Activated CD8-positive, alpha-beta T cell treated with anti-CD3 and anti-CD28 coated beads, Interleukin-2, amount 10 ng/mL, durations not matched to agents 7 days and 5 days (primary cell): ENCODE measurements around the gene BRIP1. TPM values are rescaled to one million over a fixed set of nuclear protein-coding genes. Genes with fewer than 3 reads are reported as not detected.

Source experiments
- ATAC-seq: fragments of 150-1000 bp; cut with Tn5 transposase; one replicate; pipeline ENCODE4 v1.10.0; 2021; ENCODE audit warnings: moderate library complexity
- CTCF ChIA-PET: fragments of 350-600 bp; sonication (Branson Sonifier 250); formaldehyde crosslinking; loops from one replicate; lab custom pipeline; 2021; ENCODE audit warnings: antibody characterized with exemption; lab: Charles Lee
- POLR2A ChIA-PET: fragments of 350-600 bp; sonication (Branson Sonifier 250); formaldehyde crosslinking; loops from one replicate; lab custom pipeline; 2021; ENCODE audit warnings: antibody characterized with exemption; lab: Charles Lee
- DNase-seq: peaks from one replicate; pipeline ENCODE4 v3.0.0-alpha.2; 2020
- H3K27ac Mint-ChIP-seq: one replicate; pipeline ENCODE4 v1.8.0; 2021; ENCODE audit warnings: mild to moderate bottlenecking, mixed read lengths
- H3K27me3 Mint-ChIP-seq: one replicate; pipeline ENCODE4 v1.8.0; 2021; ENCODE audit warnings: low read depth, mixed read lengths
- H3K36me3 Mint-ChIP-seq: one replicate; pipeline ENCODE4 v1.8.0; 2021; ENCODE audit warnings: low read depth, mixed read lengths
- H3K4me1 Mint-ChIP-seq: one replicate; pipeline ENCODE4 v1.8.0; 2021; ENCODE audit warnings: low read depth, mixed read lengths
- H3K4me3 Mint-ChIP-seq: one replicate; pipeline ENCODE4 v1.8.0; 2021; ENCODE audit warnings: mild to moderate bottlenecking, mixed read lengths
- H3K9me3 Mint-ChIP-seq: one replicate; pipeline ENCODE4 v1.8.0; 2022; ENCODE audit warnings: mixed read lengths; ENCODE audit not compliant: insufficient read depth
- total RNA-seq, 2 experiments: library from RNA; stranded (reverse); gene quantifications; one replicate each; pipeline ENCODE4 v1.2.3, GENCODE V29; 2021

The BRIP1 gene
- total RNA-seq, 2 experiments from 2014 or later: 24.3 to 25.9 TPM

GRCh38 chr17:61880589-61881102 lies 17.3 kb upstream of the BRIP1 start:
- no peak overlapping the region for H3K27ac Mint-ChIP-seq
- no peak for ATAC-seq
- H3K4me1 Mint-ChIP-seq: no peaks in the 10 kb centered on the region
- DNase-seq: no peak
- POLR2A ChIA-PET: no interaction called here
- H3K4me3 Mint-ChIP-seq: no peak overlapping the region
- no peaks in the 10 kb centered on the region for H3K9me3 Mint-ChIP-seq
- CTCF ChIA-PET: no interaction called here
- H3K36me3 Mint-ChIP-seq: peaks cover 22% of the 10 kb centered on the region
- H3K27me3 Mint-ChIP-seq: no peaks in the 10 kb centered on the region

- H3K4me1 Mint-ChIP-seq: no peaks in the 10 kb centered on the region
- peaks cover 20% of the 10 kb centered on the region for H3K36me3 Mint-ChIP-seq
- POLR2A ChIA-PET: no interaction called here
- no peaks in the 10 kb centered on the region for H3K27me3 Mint-ChIP-seq
- H3K27ac Mint-ChIP-seq: no peak overlapping the region
- no peak overlapping the region for H3K4me3 Mint-ChIP-seq
- ATAC-seq (no peak), DNase-seq (no peak)
- CTCF ChIA-PET: interaction anchor here (0.5 kb wide), 1 partner anchor 221 kb away, joined by 3 read pairs; no protein-coding TSS in a partner anchor
- no peaks in the 10 kb centered on the region for H3K9me3 Mint-ChIP-seq
These were observed 15.8 kb upstream of the BRIP1 start for GRCh38 chr17:61878984-61879612.

GRCh38 chr17:61878520-61878919 lies 15.2 kb upstream of the BRIP1 start:
- ATAC-seq (no peak), DNase-seq (no peak)
- CTCF ChIA-PET: interaction anchor here (0.5 kb wide), 1 partner anchor 220 kb away, joined by 3 read pairs; no protein-coding TSS in a partner anchor
- peaks cover 25% of the 10 kb centered on the region for H3K36me3 Mint-ChIP-seq
- no peak overlapping the region for H3K27ac Mint-ChIP-seq
- H3K4me3 Mint-ChIP-seq: no peak overlapping the region
- H3K27me3 Mint-ChIP-seq: no peaks in the 10 kb centered on the region
- H3K9me3 Mint-ChIP-seq: no peaks in the 10 kb centered on the region
- H3K4me1 Mint-ChIP-seq: no peaks in the 10 kb centered on the region
- POLR2A ChIA-PET: no interaction called here

- no peaks in the 10 kb centered on the region for H3K9me3 Mint-ChIP-seq
- H3K4me3 Mint-ChIP-seq: no peak overlapping the region
- DNase-seq (no peak), ATAC-seq (no peak)
- no peak overlapping the region for H3K27ac Mint-ChIP-seq
- H3K36me3 Mint-ChIP-seq: peaks cover 24% of the 10 kb centered on the region
- CTCF ChIA-PET: interaction anchor here (1.0 kb wide), 1 partner anchor 232 kb away, joined by 3 read pairs; no protein-coding TSS in a partner anchor
- H3K4me1 Mint-ChIP-seq: no peaks in the 10 kb centered on the region
- no peaks in the 10 kb centered on the region for H3K27me3 Mint-ChIP-seq
- POLR2A ChIA-PET: no interaction called here
These were observed 14.5 kb upstream of the BRIP1 start for GRCh38 chr17:61877837-61878236.

- Mint-ChIP-seq H3K4me3 (no peak overlapping the region), H3K36me3 (peaks cover 26% of the 10 kb centered on the region), H3K27ac (no peak overlapping the region), H3K4me1 (no peaks in the 10 kb centered on the region), H3K27me3 (no peaks in the 10 kb centered on the region), H3K9me3 (no peaks in the 10 kb centered on the region)
- ATAC-seq (no peak), DNase-seq (no peak)
- ChIA-PET CTCF (interaction anchor here (2.1 kb wide), 1 partner anchor 12 kb away, joined by 9 read pairs; the partner anchor contains the start of gene BRIP1), POLR2A (interaction anchor here (0.8 kb wide), 1 partner anchor 13 kb away, joined by 5 read pairs; the partner anchor contains the start of gene BRIP1)
These were observed 12.5 kb upstream of the BRIP1 start for GRCh38 chr17:61875804-61876203.

- peaks cover 28% of the 10 kb centered on the region for H3K36me3 Mint-ChIP-seq
- ChIA-PET CTCF (interaction anchor here (2.1 kb wide), 1 partner anchor 11 kb away, joined by 9 read pairs; the partner anchor contains the start of gene BRIP1), POLR2A (interaction anchor here (0.8 kb wide), 1 partner anchor 12 kb away, joined by 5 read pairs; the partner anchor contains the start of gene BRIP1)
These were observed 12.0 kb upstream of the BRIP1 start for GRCh38 chr17:61875285-61875684.

GRCh38 chr17:61874075-61874474 lies 10.7 kb upstream of the BRIP1 start:
- Mint-ChIP-seq H3K36me3 (peaks cover 31% of the 10 kb centered on the region), H3K27me3 (no peaks in the 10 kb centered on the region), H3K4me3 (no peak overlapping the region), H3K4me1 (no peaks in the 10 kb centered on the region), H3K27ac (no peak overlapping the region), H3K9me3 (no peaks in the 10 kb centered on the region)
- ATAC-seq (no peak), DNase-seq (no peak)
- POLR2A ChIA-PET: interaction anchor here (0.8 kb wide), 1 partner anchor 10 kb away, joined by 3 read pairs; the partner anchor contains the start of gene BRIP1
- CTCF ChIA-PET: interaction anchor here (2.1 kb wide), 1 partner anchor 10 kb away, joined by 9 read pairs; the partner anchor contains the start of gene BRIP1

More at GRCh38 chr17:61875285-61875684, 12.0 kb upstream of the BRIP1 start:
- ATAC-seq: no peak
- H3K4me1 Mint-ChIP-seq: no peaks in the 10 kb centered on the region
- no peaks in the 10 kb centered on the region for H3K9me3 Mint-ChIP-seq
- no peak for DNase-seq
- no peaks in the 10 kb centered on the region for H3K27me3 Mint-ChIP-seq
- no peak overlapping the region for H3K4me3 Mint-ChIP-seq
- no peak overlapping the region for H3K27ac Mint-ChIP-seq

- no peak overlapping the region for H3K4me3 Mint-ChIP-seq
- ChIA-PET POLR2A (no interaction called here), CTCF (interaction anchor here (1.7 to 1.8 kb wide), 2 partner anchors 8 to 237 kb away, joined by 5 to 6 read pairs; partner anchors contain the start of gene BRIP1)
- H3K4me1 Mint-ChIP-seq: no peaks in the 10 kb centered on the region
- no peaks in the 10 kb centered on the region for H3K9me3 Mint-ChIP-seq
- H3K27me3 Mint-ChIP-seq: no peaks in the 10 kb centered on the region
- DNase-seq (no peak), ATAC-seq (no peak)
- peaks cover 32% of the 10 kb centered on the region for H3K36me3 Mint-ChIP-seq
- no peak overlapping the region for H3K27ac Mint-ChIP-seq
These were observed 8.8 kb upstream of the BRIP1 start for GRCh38 chr17:61872099-61872498.

- POLR2A ChIA-PET: no interaction called here
- Mint-ChIP-seq H3K27me3 (no peaks in the 10 kb centered on the region), H3K4me1 (peaks cover 3% of the 10 kb centered on the region)
These were observed 5.8 kb upstream of the BRIP1 start for GRCh38 chr17:61869138-61869537.

GRCh38 chr17:61868074-61868473 lies 4.7 kb upstream of the BRIP1 start:
- Mint-ChIP-seq H3K9me3 (no peaks in the 10 kb centered on the region), H3K36me3 (peaks cover 28% of the 10 kb centered on the region), H3K4me1 (peaks cover 9% of the 10 kb centered on the region), H3K4me3 (no peak overlapping the region), H3K27me3 (no peaks in the 10 kb centered on the region), H3K27ac (no peak overlapping the region)
- ATAC-seq: no peak
- DNase-seq: no peak
- ChIA-PET CTCF (interaction anchor here (2.8 kb wide), 1 partner anchor 241 kb away, joined by 9 read pairs; no protein-coding TSS in a partner anchor), POLR2A (no interaction called here)

More at GRCh38 chr17:61869138-61869537, 5.8 kb upstream of the BRIP1 start:
- Mint-ChIP-seq H3K36me3 (peaks cover 33% of the 10 kb centered on the region), H3K4me3 (no peak overlapping the region), H3K9me3 (no peaks in the 10 kb centered on the region), H3K27ac (no peak overlapping the region)
- ATAC-seq (no peak), DNase-seq (no peak)
- CTCF ChIA-PET: interaction anchor here (2.8 kb wide), 1 partner anchor 240 kb away, joined by 9 read pairs; no protein-coding TSS in a partner anchor

- CTCF ChIA-PET: no interaction called here
- Mint-ChIP-seq H3K4me1 (peaks cover 16% of the 10 kb centered on the region), H3K27me3 (no peaks in the 10 kb centered on the region), H3K4me3 (no peak overlapping the region), H3K36me3 (peaks cover 30% of the 10 kb centered on the region), H3K9me3 (no peaks in the 10 kb centered on the region), H3K27ac (no peak overlapping the region)
- DNase-seq (no peak), ATAC-seq (no peak)
- POLR2A ChIA-PET: no interaction called here
These were observed 3.7 kb upstream of the BRIP1 start for GRCh38 chr17:61867033-61867432.

GRCh38 chr17:61863801-61864126 lies 436 bp upstream of the BRIP1 start:
- DNase-seq: no peak
- Mint-ChIP-seq H3K27me3 (no peaks in the 10 kb centered on the region), H3K4me1 (peaks cover 34% of the 10 kb centered on the region), H3K4me3 (peak overlapping the region; percentile 99), H3K36me3 (peaks cover 28% of the 10 kb centered on the region), H3K27ac (peak overlapping the region; percentile 96), H3K9me3 (no peaks in the 10 kb centered on the region)
- ChIA-PET CTCF (interaction anchor here (1.2 to 3.8 kb wide), 5 partner anchors 9 to 246 kb away, joined by 3 to 30 read pairs (median 7); no protein-coding TSS in a partner anchor), POLR2A (interaction anchor here (0.6 to 1.7 kb wide), 12 partner anchors 9 to 246 kb away, joined by 3 to 8 read pairs (median 4); no protein-coding TSS in a partner anchor)
- peak; percentile 9 for ATAC-seq
